HG02884 (cell line): ENCODE data around the gene HEY2.
"Not testable (repeated sequence)": the region's sequence is repeated elsewhere in the genome, so short reads cannot be mapped to it uniquely, and the experiment has no call there.

Experiments used
- ATAC-seq: cut with Tn5 transposase; IDR thresholded peaks from one replicate; pipeline ENCODE4 v1.9.1; 2021; ENCODE audit warnings: mild to moderate bottlenecking, moderate library complexity; ENCODE audit not compliant: unreplicated experiment

The HEY2 gene

GRCh38 chr6:125794342-125795137 is 45.1 kb downstream of the HEY2 start:
- ATAC-seq: no peak

GRCh38 chr6:125795301-125795700 is 45.9 kb downstream of the HEY2 start:
- ATAC-seq: no peak

- ATAC-seq: no peak
Measured at GRCh38 chr6:125797120-125797885, 47.9 kb downstream of the HEY2 start.

GRCh38 chr6:125797886-125798444 is 48.5 kb downstream of the HEY2 start:
- no peak for ATAC-seq

GRCh38 chr6:125798734-125799508 is 49.5 kb downstream of the HEY2 start:
- ATAC-seq: peak; percentile 85

GRCh38 chr6:125802383-125802782 is 53.0 kb downstream of the HEY2 start:
- no peak for ATAC-seq

GRCh38 chr6:125802943-125803377 is 53.5 kb downstream of the HEY2 start:
- no peak for ATAC-seq

- ATAC-seq: peak; percentile 48
Measured at GRCh38 chr6:125804264-125804663, 54.8 kb downstream of the HEY2 start.

- ATAC-seq: not testable (repeated sequence)
Measured at GRCh38 chr6:125804866-125805425, 55.5 kb downstream of the HEY2 start.

GRCh38 chr6:125806813-125807212 is 57.4 kb downstream of the HEY2 start:
- no peak for ATAC-seq

- peak; percentile 52 for ATAC-seq
Measured at GRCh38 chr6:125807293-125807692, 57.9 kb downstream of the HEY2 start.

- no peak for ATAC-seq
Measured at GRCh38 chr6:125808060-125808459, 58.6 kb downstream of the HEY2 start.

- no peak for ATAC-seq
Measured at GRCh38 chr6:125808591-125808990, 59.2 kb downstream of the HEY2 start.

GRCh38 chr6:125809570-125810170 is 60.2 kb downstream of the HEY2 start:
- no peak for ATAC-seq

GRCh38 chr6:125810445-125810844 is 61.0 kb downstream of the HEY2 start:
- ATAC-seq: no peak
